Vagina (tissue), 2 donors: ENCODE results near the gene KLC3.

Source experiments
- POLR2A ChIP-seq, 2 donors: fragments of 450-650 bp; IDR thresholded peaks; one replicate each; pipeline ENCODE4 v1.6.1; 2017; ENCODE audit warnings: antibody characterized with exemption in 2 of 2, mild to moderate bottlenecking in 2 of 2, moderate library complexity in 2 of 2
- POLR2AphosphoS5 ChIP-seq, 2 donors: sonication (generic); formaldehyde crosslinking; IDR thresholded peaks; one replicate each; pipeline ENCODE4 v1.9.0; 2017; ENCODE audit warnings: antibody characterized with exemption in 2 of 2, mild to moderate bottlenecking in 2 of 2, low read depth in 1 of 2; ENCODE audit not compliant: insufficient read depth in 1 of 2
- TF ChIP-seq, protein P1 (sequence below), 3 experiments: fragments of 450-650 bp in 2 of 3; fragments of 200-600 bp in 1 of 3; sonication (generic) in 1 of 3; IDR thresholded peaks; one replicate each; pipeline ENCODE4 v1.5.1; 2017 to 2019; ENCODE audit warnings: antibody characterized with exemption in 3 of 3, mild to moderate bottlenecking in 2 of 3, moderate library complexity in 2 of 3

GRCh38 chr19:45307361-45307760 is 33.2 kb upstream of the KLC3 start:
- TF ChIP-seq, protein P1, sequence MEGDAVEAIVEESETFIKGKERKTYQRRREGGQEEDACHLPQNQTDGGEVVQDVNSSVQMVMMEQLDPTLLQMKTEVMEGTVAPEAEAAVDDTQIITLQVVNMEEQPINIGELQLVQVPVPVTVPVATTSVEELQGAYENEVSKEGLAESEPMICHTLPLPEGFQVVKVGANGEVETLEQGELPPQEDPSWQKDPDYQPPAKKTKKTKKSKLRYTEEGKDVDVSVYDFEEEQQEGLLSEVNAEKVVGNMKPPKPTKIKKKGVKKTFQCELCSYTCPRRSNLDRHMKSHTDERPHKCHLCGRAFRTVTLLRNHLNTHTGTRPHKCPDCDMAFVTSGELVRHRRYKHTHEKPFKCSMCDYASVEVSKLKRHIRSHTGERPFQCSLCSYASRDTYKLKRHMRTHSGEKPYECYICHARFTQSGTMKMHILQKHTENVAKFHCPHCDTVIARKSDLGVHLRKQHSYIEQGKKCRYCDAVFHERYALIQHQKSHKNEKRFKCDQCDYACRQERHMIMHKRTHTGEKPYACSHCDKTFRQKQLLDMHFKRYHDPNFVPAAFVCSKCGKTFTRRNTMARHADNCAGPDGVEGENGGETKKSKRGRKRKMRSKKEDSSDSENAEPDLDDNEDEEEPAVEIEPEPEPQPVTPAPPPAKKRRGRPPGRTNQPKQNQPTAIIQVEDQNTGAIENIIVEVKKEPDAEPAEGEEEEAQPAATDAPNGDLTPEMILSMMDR (IDR thresholded peaks at IDR 0.05) = no peak
- TF ChIP-seq POLR2A (IDR thresholded peaks at IDR 0.05) (no peak), POLR2AphosphoS5 (IDR thresholded peaks at IDR 0.05; ENCODE audit: insufficient read depth in 1 of 2, low read depth in 1 of 2) (no peak)
